Activated CD4-positive, alpha-beta T cell treated with anti-CD3 and anti-CD28 coated beads, Interleukin-2, amount 10 ng/mL, durations not matched to agents 24 days and 14 days (primary cell): ENCODE data around the gene BRAP. TPM values are rescaled to one million over a fixed set of nuclear protein-coding genes. Genes with fewer than 3 reads are reported as not detected.
"Not testable (repeated sequence)": the region's sequence is repeated elsewhere in the genome, so short reads cannot be mapped to it uniquely, and the experiment has no call there.

ENCODE experiments used
- DNase-seq: peaks from one replicate; pipeline ENCODE4 v3.0.0; 2022
- H3K27ac Mint-ChIP-seq: one replicate; pipeline ENCODE4 v1.8.0; 2022; ENCODE audit warnings: mild to moderate bottlenecking, mixed read lengths
- H3K27me3 Mint-ChIP-seq: one replicate; pipeline ENCODE4 v1.8.0; 2022; ENCODE audit warnings: mixed read lengths
- H3K36me3 Mint-ChIP-seq: one replicate; pipeline ENCODE4 v1.8.0; 2022; ENCODE audit warnings: low read depth, mild to moderate bottlenecking, mixed read lengths
- H3K4me1 Mint-ChIP-seq: one replicate; pipeline ENCODE4 v1.8.0; 2021; ENCODE audit warnings: mixed read lengths
- H3K4me3 Mint-ChIP-seq: one replicate; pipeline ENCODE4 v1.8.0; 2022; ENCODE audit warnings: mild to moderate bottlenecking, moderate library complexity, mixed read lengths
- H3K9me3 Mint-ChIP-seq: one replicate; pipeline ENCODE4 v1.8.0; 2021; ENCODE audit warnings: mixed read lengths
- intact Hi-C: fragments of 100-400 bp; cut with micrococcal nuclease; formaldehyde crosslinking; loops from one replicate; pipeline ENCODE4 v1.15.1; 2023
- total RNA-seq: library from RNA; stranded (reverse); gene quantifications from 2 replicates; pipeline ENCODE4 v1.2.3, GENCODE V29; 2022

The BRAP gene
- total RNA-seq, 1 donor from 2014 or later: 20.3 TPM

- H3K27ac Mint-ChIP-seq: no peak overlapping the region
- intact Hi-C loops: no loop called here
Observed at GRCh38 chr12:111655356-111655755, 30.4 kb downstream of the BRAP start.

GRCh38 chr12:111653596-111653995 is 32.2 kb downstream of the BRAP start:
- Mint-ChIP-seq H3K27ac (no peak overlapping the region), H3K4me3 (no peak overlapping the region), H3K4me1 (no peaks in the 10 kb centered on the region), H3K27me3 (no peaks in the 10 kb centered on the region), H3K9me3 (no peaks in the 10 kb centered on the region), H3K36me3 (peaks cover 35% of the 10 kb centered on the region)
- DNase-seq: no peak
- intact Hi-C loops: no loop called here

More at GRCh38 chr12:111655356-111655755, 30.4 kb downstream of the BRAP start:
- H3K9me3 Mint-ChIP-seq: no peaks in the 10 kb centered on the region
- H3K27me3 Mint-ChIP-seq: no peaks in the 10 kb centered on the region
- H3K36me3 Mint-ChIP-seq: peaks cover 42% of the 10 kb centered on the region
- H3K4me3 Mint-ChIP-seq: no peak overlapping the region
- no peak for DNase-seq
- H3K4me1 Mint-ChIP-seq: no peaks in the 10 kb centered on the region

- H3K36me3 Mint-ChIP-seq: peaks cover 34% of the 10 kb centered on the region
- DNase-seq, intact Hi-C loops, H3K4me1 Mint-ChIP-seq, H3K27ac Mint-ChIP-seq, H3K27me3 Mint-ChIP-seq, H3K9me3 Mint-ChIP-seq, H3K4me3 Mint-ChIP-seq: not testable (repeated sequence)
Observed at GRCh38 chr12:111652530-111652929, 33.2 kb downstream of the BRAP start.

- H3K36me3 Mint-ChIP-seq: peaks cover 44% of the 10 kb centered on the region
- H3K27ac Mint-ChIP-seq: no peak overlapping the region
- intact Hi-C loops: no loop called here
- no peaks in the 10 kb centered on the region for H3K9me3 Mint-ChIP-seq
- H3K4me1 Mint-ChIP-seq: no peaks in the 10 kb centered on the region
- DNase-seq: no peak
- H3K27me3 Mint-ChIP-seq: no peaks in the 10 kb centered on the region
- no peak overlapping the region for H3K4me3 Mint-ChIP-seq
Observed at GRCh38 chr12:111650912-111651311, 34.8 kb downstream of the BRAP start.

GRCh38 chr12:111645433-111645832 is 40.3 kb downstream of the BRAP start:
- peaks cover 49% of the 10 kb centered on the region for H3K36me3 Mint-ChIP-seq
- intact Hi-C loops: no loop called here
- DNase-seq: no peak
- no peak overlapping the region for H3K4me3 Mint-ChIP-seq
- H3K27ac Mint-ChIP-seq: no peak overlapping the region
- no peaks in the 10 kb centered on the region for H3K9me3 Mint-ChIP-seq
- H3K4me1 Mint-ChIP-seq: no peaks in the 10 kb centered on the region
- no peaks in the 10 kb centered on the region for H3K27me3 Mint-ChIP-seq

- H3K27ac Mint-ChIP-seq: no peak overlapping the region
- H3K9me3 Mint-ChIP-seq: no peaks in the 10 kb centered on the region
- H3K27me3 Mint-ChIP-seq: no peaks in the 10 kb centered on the region
- intact Hi-C loops: no loop called here
- no peak for DNase-seq
- H3K36me3 Mint-ChIP-seq: peaks cover 42% of the 10 kb centered on the region
- H3K4me3 Mint-ChIP-seq: no peak overlapping the region
- H3K4me1 Mint-ChIP-seq: no peaks in the 10 kb centered on the region
Observed at GRCh38 chr12:111643427-111643826, 42.3 kb downstream of the BRAP start.

GRCh38 chr12:111642681-111643426 is 42.9 kb downstream of the BRAP start:
- Mint-ChIP-seq H3K36me3 (peaks cover 42% of the 10 kb centered on the region), H3K4me3 (no peak overlapping the region), H3K4me1 (no peaks in the 10 kb centered on the region), H3K27ac (no peak overlapping the region), H3K27me3 (no peaks in the 10 kb centered on the region), H3K9me3 (no peaks in the 10 kb centered on the region)
- intact Hi-C loops: no loop called here
- DNase-seq: no peak

GRCh38 chr12:111640506-111640905 is 45.2 kb downstream of the BRAP start:
- Mint-ChIP-seq H3K27me3 (no peaks in the 10 kb centered on the region), H3K4me1 (no peaks in the 10 kb centered on the region), H3K27ac (no peak overlapping the region), H3K9me3 (no peaks in the 10 kb centered on the region), H3K36me3 (peaks cover 21% of the 10 kb centered on the region), H3K4me3 (no peak overlapping the region)
- intact Hi-C loops: no loop called here
- no peak for DNase-seq

- H3K4me3 Mint-ChIP-seq: no peak overlapping the region
- no peaks in the 10 kb centered on the region for H3K27me3 Mint-ChIP-seq
- H3K4me1 Mint-ChIP-seq: no peaks in the 10 kb centered on the region
- no peaks in the 10 kb centered on the region for H3K9me3 Mint-ChIP-seq
- no peak overlapping the region for H3K27ac Mint-ChIP-seq
- intact Hi-C loops: no loop called here
- H3K36me3 Mint-ChIP-seq: peaks cover 10% of the 10 kb centered on the region
- DNase-seq: no peak
Observed at GRCh38 chr12:111638556-111638955, 47.2 kb downstream of the BRAP start.

GRCh38 chr12:111636209-111636945 is 49.4 kb downstream of the BRAP start:
- Mint-ChIP-seq H3K4me3 (no peak overlapping the region), H3K4me1 (no peaks in the 10 kb centered on the region), H3K36me3 (no peaks in the 10 kb centered on the region), H3K27ac (no peak overlapping the region), H3K9me3 (no peaks in the 10 kb centered on the region), H3K27me3 (no peaks in the 10 kb centered on the region)
- no peak for DNase-seq
- intact Hi-C loops: no loop called here

- no peak overlapping the region for H3K4me3 Mint-ChIP-seq
- no peak overlapping the region for H3K27ac Mint-ChIP-seq
- no peaks in the 10 kb centered on the region for H3K9me3 Mint-ChIP-seq
- H3K4me1 Mint-ChIP-seq: no peaks in the 10 kb centered on the region
- no peaks in the 10 kb centered on the region for H3K36me3 Mint-ChIP-seq
- no peak for DNase-seq
- no peaks in the 10 kb centered on the region for H3K27me3 Mint-ChIP-seq
- intact Hi-C loops: no loop called here
Observed at GRCh38 chr12:111635524-111635923, 50.2 kb downstream of the BRAP start.

GRCh38 chr12:111628505-111629260 is 57.1 kb downstream of the BRAP start:
- DNase-seq: no peak
- Mint-ChIP-seq H3K27ac (no peak overlapping the region), H3K36me3 (no peaks in the 10 kb centered on the region), H3K27me3 (no peaks in the 10 kb centered on the region), H3K4me1 (no peaks in the 10 kb centered on the region), H3K9me3 (no peaks in the 10 kb centered on the region), H3K4me3 (no peak overlapping the region)
- intact Hi-C loops: no loop called here

GRCh38 chr12:111626230-111626629 is 59.5 kb downstream of the BRAP start:
- Mint-ChIP-seq H3K9me3 (no peaks in the 10 kb centered on the region), H3K27me3 (no peaks in the 10 kb centered on the region), H3K36me3 (no peaks in the 10 kb centered on the region), H3K4me1 (no peaks in the 10 kb centered on the region), H3K27ac (no peak overlapping the region), H3K4me3 (no peak overlapping the region)
- intact Hi-C loops: no loop called here
- no peak for DNase-seq

GRCh38 chr12:111624540-111624939 is 61.2 kb downstream of the BRAP start:
- no peaks in the 10 kb centered on the region for H3K36me3 Mint-ChIP-seq
- no peak for DNase-seq
- no peaks in the 10 kb centered on the region for H3K9me3 Mint-ChIP-seq
- H3K27ac Mint-ChIP-seq: no peak overlapping the region
- intact Hi-C loops: no loop called here
- no peak overlapping the region for H3K4me3 Mint-ChIP-seq
- H3K27me3 Mint-ChIP-seq: no peaks in the 10 kb centered on the region
- no peaks in the 10 kb centered on the region for H3K4me1 Mint-ChIP-seq
